ENCODE measurements around the gene IL13.

The IL13 gene

GRCh38 chr5:132667309-132667708 is 9.3 kb downstream of the IL13 start:
- FAIRE-seq: no peak
- TF ChIP-seq, protein P1, sequence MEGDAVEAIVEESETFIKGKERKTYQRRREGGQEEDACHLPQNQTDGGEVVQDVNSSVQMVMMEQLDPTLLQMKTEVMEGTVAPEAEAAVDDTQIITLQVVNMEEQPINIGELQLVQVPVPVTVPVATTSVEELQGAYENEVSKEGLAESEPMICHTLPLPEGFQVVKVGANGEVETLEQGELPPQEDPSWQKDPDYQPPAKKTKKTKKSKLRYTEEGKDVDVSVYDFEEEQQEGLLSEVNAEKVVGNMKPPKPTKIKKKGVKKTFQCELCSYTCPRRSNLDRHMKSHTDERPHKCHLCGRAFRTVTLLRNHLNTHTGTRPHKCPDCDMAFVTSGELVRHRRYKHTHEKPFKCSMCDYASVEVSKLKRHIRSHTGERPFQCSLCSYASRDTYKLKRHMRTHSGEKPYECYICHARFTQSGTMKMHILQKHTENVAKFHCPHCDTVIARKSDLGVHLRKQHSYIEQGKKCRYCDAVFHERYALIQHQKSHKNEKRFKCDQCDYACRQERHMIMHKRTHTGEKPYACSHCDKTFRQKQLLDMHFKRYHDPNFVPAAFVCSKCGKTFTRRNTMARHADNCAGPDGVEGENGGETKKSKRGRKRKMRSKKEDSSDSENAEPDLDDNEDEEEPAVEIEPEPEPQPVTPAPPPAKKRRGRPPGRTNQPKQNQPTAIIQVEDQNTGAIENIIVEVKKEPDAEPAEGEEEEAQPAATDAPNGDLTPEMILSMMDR (IDR thresholded peaks at IDR 0.05; ENCODE audit: insufficient read depth, missing control alignments): no peak
- DNase-seq (ENCODE audit: insufficient read length, low spot score): no peak

DNA sequence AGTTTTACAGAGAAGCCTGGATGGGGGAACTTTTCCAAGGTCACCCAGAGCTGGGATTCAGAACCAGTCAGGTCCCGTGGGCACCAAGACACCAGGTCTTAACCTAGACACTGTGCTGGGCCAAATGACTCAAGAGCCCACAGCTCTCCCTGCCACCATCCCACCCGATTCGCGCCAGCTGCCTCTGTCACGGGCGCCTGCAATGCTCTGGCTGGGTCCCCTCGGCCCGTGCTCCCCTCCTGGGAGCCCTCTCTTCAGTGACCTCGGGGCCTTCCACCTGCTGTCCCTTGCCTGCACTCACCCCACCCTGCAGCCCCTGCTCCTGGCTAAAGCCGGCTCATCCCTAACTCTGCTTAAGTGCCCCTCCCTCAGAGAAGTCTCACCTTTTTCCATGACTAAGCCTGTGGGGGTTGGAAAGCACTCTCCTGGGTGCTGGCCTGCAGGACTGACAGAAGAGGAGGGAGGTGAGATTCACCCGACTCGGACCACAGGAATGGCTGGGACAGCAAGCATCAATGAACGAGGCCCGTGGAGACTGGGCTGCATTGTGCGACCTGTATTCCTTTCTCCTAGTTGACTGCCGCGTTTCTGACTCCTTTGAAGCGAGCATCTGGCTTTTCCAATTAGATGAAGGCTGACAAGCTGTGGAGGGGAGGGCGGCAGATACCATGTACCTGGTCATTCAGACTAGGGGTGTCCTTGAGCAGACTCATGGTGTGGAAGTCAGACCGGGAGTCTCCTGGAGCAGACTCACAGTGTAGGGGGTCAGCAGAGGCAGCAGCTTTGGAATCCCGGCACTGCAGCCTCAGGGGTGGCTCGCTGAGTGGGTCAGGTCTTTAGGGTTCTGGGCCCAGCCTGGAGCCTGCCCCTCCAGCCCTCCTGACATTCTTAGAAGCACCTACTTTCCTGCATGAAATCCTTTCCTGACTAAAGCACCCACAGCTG is 10.1 kb downstream of the IL13 start:
- DNase-seq (ENCODE audit: insufficient read length, low spot score) (no peak), FAIRE-seq (no peak)
- TF ChIP-seq, protein P1 (IDR thresholded peaks at IDR 0.05; ENCODE audit: insufficient read depth, missing control alignments): no peak

DNA sequence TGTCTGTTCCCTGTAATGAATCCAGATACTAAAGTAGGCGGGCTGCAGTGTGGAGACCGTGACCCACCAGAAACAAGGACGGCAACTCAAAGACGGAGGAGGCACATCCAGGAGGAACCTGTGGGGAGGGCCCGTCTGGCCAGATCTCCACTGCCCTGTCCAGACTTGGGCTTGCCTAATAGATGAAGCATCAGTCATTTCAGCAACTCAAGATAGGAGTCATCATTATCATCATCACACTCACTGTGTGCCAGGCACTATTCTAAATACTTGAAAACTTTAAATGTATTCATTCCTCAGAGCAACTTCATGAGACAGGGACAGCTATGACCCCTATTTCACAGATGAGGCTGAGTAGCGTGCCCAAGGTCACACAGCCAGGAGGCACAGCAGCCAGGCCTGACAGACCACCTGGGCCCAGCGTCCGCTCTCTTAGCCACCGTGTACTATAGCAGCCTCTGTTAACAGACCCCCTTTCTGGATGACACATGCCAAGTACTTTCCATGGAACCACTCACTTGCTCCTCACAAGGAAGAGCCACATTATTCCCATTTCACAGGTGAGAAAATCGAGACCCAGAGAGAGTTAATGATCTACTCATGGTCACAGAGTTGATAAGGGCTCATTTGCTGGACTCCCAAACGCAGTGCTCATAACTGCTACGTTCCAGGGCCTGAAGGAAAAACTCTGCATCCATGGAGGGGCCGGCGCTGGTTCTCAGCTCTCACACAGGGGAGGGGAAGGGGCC is 10.9 kb downstream of the IL13 start:
- no peak for DNase-seq (ENCODE audit: insufficient read length, low spot score)
- no peak for FAIRE-seq
- TF ChIP-seq, protein P1 (IDR thresholded peaks at IDR 0.05; ENCODE audit: insufficient read depth, missing control alignments): no peak

- DNase-seq (ENCODE audit: insufficient read length, low spot score): no peak
- TF ChIP-seq, protein P1 (IDR thresholded peaks at IDR 0.05; ENCODE audit: insufficient read depth, missing control alignments): no peak
- no peak for FAIRE-seq
These were observed 11.5 kb downstream of the IL13 start for GRCh38 chr5:132669455-132669820.

DNA sequence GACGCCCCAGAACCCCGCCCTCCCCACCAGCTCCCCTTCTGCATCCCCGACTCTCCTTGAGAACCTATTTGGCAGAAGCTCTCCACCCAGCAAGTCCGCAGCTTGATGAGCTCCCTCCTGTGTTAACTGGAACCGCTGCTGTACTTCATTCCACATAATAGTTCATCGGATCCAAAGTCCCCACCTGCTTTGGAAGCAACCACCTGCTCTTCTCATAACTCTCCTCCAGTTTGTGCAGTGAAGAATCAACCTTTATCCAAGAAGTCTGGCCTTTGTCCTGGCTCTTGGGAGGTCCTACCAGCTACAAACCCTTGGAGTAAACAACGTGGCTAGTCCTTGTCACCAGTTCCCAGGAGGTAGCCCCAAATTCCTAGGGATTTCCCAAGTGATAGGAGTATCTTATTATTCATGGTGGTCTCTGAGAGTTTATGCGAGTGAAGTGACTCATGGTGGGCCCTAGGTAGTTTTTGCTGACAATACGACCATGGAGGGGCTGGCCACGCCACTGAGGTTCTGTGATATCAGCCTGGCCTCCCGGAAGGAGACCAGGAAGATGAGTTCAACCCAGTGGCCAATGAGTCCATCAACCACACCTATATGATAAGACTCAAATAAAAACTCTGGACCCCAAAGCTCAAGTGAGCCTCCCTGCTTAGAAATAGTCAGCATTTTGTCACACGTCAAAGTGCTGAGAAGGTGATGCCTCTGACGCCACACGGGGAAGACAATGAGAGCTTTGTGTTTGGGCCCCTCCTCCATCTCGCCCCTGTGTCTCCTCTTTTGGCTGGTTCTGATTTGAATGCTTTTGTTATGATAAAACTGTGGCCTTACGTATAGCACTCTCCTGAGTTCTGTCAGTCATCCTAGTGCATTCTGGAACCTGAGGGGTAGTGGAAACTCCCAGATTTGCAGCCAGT is 12.3 kb downstream of the IL13 start:
- TF ChIP-seq, protein P1 (IDR thresholded peaks at IDR 0.05; ENCODE audit: insufficient read depth, missing control alignments): no peak
- no peak for FAIRE-seq

GRCh38 chr5:132671000-132671399 is 13.0 kb downstream of the IL13 start:
- TF ChIP-seq, protein P1 (IDR thresholded peaks at IDR 0.05; ENCODE audit: insufficient read depth, missing control alignments): no peak
- FAIRE-seq: no peak
- no peak for DNase-seq (ENCODE audit: insufficient read length, low spot score)

More for the DNA sequence above, 12.3 kb downstream of the IL13 start:
- no peak for DNase-seq (ENCODE audit: insufficient read length, low spot score)
